ENCODE measurements around the gene LMAN2.
A peak's percentile ranks its signal among the peaks of the same experiment; 100 is the strongest.
"Not testable (repeated sequence)": the region's sequence is repeated elsewhere in the genome, so short reads cannot be mapped to it uniquely, and the experiment has no call there.

Gene LMAN2

GRCh38 chr5:177320879-177321278, 30.6 kb downstream of the LMAN2 start:
- no peak for DNase-seq

GRCh38 chr5:177319913-177320588, 31.4 kb downstream of the LMAN2 start:
- no peak for DNase-seq

GRCh38 chr5:177317959-177318377, 33.5 kb downstream of the LMAN2 start:
- DNase-seq = peak; percentile 69

- DNase-seq = no peak
Observed at GRCh38 chr5:177316005-177316404, 35.5 kb downstream of the LMAN2 start.

DNA sequence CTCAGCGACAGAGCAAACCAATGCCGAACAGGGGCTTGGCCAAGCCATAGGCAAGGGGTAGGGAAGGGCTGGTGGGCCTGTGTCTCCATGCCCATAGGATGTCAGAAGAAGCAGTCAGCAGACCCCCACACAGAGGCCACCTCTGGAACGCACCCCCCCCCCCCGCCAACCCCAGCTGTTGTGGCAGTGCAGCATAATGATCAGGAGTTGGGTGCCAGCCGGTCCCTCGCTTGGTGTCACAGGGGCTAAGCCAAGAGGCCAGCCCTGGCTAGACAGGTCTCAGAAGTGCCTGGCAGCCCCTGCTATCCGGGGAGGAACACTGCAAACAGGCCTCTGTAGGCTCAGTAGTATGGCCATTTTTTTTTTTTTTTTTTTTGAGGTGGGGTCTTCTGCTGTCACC, 36.1 kb downstream of the LMAN2 start:
- DNase-seq = no peak

GRCh38 chr5:177314376-177315342, 36.8 kb downstream of the LMAN2 start:
- DNase-seq = no peak

DNA sequence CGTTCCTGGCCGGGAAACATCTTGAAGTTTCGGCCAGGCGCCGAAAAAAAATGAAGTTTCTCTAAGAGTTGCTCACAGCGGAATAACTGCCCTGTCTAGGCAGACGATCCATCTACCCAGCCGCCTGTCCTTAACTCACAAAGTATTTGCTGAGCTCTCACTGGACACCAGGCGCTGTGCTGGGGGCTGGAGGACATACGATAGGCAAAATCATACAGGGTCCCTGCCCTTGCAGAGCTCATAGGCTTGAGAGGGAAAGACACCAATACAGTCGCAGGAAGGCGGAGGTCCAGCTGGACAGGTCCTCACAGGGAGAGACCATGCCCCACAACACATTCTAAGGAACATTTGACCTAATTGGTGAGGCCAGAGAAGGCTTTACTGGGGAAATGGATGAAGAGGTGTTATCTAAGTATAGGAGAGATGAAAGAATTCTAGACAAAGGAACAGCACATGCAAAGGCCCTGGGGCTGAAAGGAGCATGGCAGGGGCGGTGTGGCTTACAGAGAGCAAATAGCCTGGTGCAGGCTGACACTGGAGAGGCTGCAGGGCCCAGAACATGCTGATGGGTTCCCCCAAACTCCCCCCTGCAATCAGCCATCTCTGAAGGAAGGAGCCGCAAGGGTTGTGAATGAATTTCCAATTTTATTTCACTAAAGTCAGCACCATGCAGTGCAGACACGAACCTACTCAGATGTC, 37.8 kb downstream of the LMAN2 start:
- no peak for DNase-seq

GRCh38 chr5:177312649-177313181, 38.8 kb downstream of the LMAN2 start:
- peak; percentile 47 for DNase-seq

GRCh38 chr5:177311723-177312648, 39.5 kb downstream of the LMAN2 start, which contains the start of gene MXD3:
Gene MXD3, minus strand, starts transcription at chr5:177311898. Its CDS starts 68 bp downstream, at chr5:177311830.
- DNase-seq = peak; percentile 94

DNA sequence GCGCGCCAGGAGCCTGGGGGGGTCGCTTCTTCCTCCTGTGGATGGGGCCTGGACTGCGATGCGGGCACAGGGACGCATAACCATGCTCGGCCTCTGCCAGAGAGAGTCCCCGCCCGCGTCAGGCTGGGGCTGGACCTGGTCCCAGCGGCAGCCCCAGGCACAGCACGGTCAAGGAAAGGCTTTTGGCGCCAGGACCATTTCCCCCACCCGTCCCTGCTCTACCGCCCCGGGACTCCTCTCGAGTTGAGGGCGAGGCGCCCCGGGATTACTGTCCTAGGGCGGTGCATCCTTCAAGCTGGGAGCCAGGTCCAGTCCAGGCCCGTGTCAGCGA, 40.1 kb downstream of the LMAN2 start:
- no peak for DNase-seq

- no peak for DNase-seq
Observed at GRCh38 chr5:177310757-177311391, 40.6 kb downstream of the LMAN2 start.

DNA sequence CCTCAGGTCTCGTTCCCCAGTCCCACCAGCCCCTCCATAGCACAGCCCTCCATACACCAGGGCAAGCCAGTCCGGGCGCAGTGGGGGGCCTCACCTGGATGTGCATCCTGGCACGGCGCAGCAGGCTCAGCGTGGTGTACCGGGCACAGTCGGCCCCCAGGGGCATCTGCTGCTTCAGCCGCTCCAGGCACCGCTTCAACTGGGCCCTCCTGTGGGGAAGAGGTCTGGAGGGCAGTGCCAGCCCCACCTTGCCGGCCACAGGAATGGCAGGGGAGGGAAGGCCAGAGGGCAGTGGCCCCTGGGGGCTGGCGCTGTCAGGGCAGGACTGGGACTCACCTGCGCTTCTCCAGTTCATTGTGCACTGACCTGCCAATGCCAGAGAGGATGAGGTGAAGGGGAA, 41.1 kb downstream of the LMAN2 start:
- no peak for DNase-seq

DNA sequence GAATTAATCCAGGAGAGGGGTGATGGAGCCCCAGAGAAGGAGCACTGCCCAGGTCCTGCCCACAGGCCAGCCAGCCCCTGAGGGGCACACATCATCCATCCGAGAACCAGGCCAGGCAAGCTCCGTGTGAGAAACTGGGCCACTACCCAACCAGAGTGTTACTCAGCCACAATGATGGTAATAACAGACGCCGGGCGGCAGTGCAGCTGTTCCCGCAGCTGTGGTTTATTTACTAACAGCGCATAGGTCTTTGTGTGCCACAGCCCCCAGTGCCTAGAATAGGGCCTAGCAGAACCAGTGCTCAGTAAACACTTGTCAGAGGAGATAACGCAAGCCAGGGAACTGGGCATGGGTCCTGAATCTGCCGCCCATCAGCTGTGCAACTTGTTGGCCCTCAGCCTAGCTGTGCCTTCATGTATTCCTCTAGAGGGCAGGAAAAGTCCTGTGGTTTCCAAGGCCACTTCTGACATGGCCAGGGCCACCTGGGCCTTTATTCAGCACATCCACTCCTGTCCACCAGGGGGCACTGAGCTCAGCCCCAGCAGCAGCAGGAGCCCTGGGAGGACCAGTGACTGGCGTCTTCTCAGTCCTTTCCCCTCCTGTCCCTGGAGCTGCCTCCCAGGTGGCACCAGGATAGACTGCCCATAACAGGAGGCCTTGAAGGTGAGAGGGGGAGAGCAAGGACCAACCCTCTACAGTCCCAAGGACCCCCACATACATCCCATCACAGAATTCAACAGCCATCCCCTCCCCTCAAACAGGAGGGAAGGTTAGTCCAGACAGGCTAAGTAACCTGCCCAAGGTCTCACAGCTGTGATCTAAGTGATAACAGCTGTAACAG, 41.9 kb downstream of the LMAN2 start:
- peak; percentile 70 for DNase-seq

GRCh38 chr5:177308740-177309139, 42.7 kb downstream of the LMAN2 start:
- DNase-seq = no peak

- no peak for DNase-seq
Observed at GRCh38 chr5:177307544-177308363, 43.7 kb downstream of the LMAN2 start.

DNA sequence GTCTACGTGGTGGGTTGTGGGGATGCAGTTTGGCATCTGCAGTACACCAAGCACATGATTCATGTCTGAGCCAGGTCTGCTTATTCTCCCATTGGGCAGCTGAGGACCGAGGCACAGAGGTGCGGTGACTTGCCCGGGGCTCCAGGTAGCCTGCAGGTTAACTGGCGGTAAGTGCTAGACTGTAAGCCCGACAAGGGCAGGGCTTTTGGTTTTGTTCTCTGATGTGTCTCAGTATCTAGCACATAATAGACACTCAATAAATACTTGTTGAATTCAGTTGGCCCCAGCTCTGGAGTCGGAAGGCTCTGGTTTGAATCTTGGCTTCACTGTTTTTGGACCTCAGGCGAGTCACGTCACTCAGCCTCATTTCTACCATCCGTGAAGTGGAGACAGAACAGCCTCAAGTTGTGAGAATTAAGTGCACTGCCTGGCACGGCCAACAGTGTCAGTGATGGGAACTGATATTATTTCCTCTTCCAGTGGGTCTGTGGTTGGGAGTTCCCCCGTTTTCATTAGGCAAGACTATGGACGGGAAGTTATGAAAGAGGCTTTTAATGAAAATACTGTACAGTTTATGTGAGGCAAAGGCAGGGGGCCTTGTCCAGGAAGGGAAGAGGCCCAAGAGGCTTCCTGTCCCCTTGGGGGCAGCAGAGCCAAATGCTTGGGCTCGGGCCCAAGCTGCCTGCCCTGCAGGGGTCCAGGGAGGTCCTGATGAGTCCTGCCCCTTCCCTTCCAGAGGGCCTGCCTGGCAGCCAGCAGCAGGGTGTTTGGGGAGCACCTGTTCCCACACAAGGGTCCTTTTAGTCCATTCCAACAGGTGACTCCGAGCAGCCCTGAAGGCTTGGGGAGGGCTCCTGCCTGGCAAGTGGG, 44.6 kb downstream of the LMAN2 start:
- DNase-seq = no peak

DNA sequence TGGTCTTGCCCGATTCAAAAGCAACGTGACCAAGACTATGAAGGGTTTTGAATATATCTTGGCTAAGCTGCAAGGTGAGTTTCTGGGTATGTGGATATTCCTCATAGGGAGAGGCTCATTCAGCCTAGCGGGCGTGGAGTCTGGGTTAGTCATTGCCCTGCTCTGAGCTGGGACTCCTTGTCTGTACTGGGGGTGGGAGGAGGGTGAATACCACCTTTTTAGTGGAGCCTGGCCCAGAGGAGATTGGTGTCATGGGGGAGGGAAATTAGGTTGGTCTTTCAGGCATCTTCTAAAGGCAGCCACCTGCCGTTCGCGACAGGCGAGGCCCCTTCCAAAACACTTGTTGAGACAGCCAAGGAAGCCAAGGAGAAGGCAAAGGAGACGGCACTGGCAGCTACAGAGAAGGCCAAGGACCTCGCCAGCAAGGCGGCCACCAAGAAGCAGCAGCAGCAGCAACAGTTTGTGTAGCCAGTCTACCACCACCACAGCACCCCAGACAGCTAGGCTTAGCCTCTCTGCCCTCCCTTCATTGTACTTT, 45.3 kb downstream of the LMAN2 start:
- DNase-seq = not testable (repeated sequence)

- DNase-seq = no peak
Observed at GRCh38 chr5:177304392-177305119, 46.9 kb downstream of the LMAN2 start.

Data from activated CD4-positive, CD25-positive, alpha-beta regulatory T cell treated with anti-CD3 and anti-CD28 coated beads, Interleukin-2, amount 50 U/mL, for 72 hours (primary cell).